Right lobe of liver (tissue), 6 donors: ENCODE measurements around the gene TMEFF2. TPM values are rescaled to one million over a fixed set of nuclear protein-coding genes. Genes with fewer than 3 reads are reported as not detected.

ENCODE experiments used
- ATAC-seq, 4 donors: fragments of 200-7000 bp; cut with Tn5 transposase; one replicate each; pipeline ENCODE4 v1.9.1; 2020; ENCODE audit warnings: mild to moderate bottlenecking in 4 of 4, moderate library complexity in 4 of 4
- DNase-seq, 3 donors: peaks; one replicate each; pipeline ENCODE4 v3.0.0-alpha.2; 2020
- H3K27ac ChIP-seq, 3 donors: fragments of 200-600 bp; one replicate each; pipeline ENCODE4 v1.8.0; 2022
- H3K27me3 ChIP-seq, 2 donors: fragments of 200-600 bp; one replicate each; pipeline ENCODE4 v1.8.0; 2022
- H3K36me3 ChIP-seq, 4 donors: fragments of 200-600 bp; sonication (generic) in 1 of 4; one replicate each; pipeline versions ENCODE4 v1.5.1 to v1.8.0; 2017 to 2022; ENCODE audit warnings: control low read depth in 1 of 4
- H3K4me1 ChIP-seq, 4 donors: fragments of 200-600 bp; sonication (generic) in 1 of 4; one replicate each; pipeline versions ENCODE4 v1.5.1 to v1.8.0; 2017 to 2022; ENCODE audit warnings: control low read depth in 1 of 4
- H3K4me3 ChIP-seq, 3 donors: fragments of 200-600 bp; one replicate each; pipeline ENCODE4 v1.8.0; 2022
- H3K9me3 ChIP-seq, 4 donors: fragments of 200-600 bp; sonication (generic) in 1 of 4; one replicate each; pipeline versions ENCODE4 v1.5.1 to v1.8.0; 2017 to 2022; ENCODE audit warnings: control low read depth in 1 of 4
- POLR2A ChIP-seq: fragments of 450-650 bp; IDR thresholded peaks from one replicate; pipeline ENCODE4 v1.6.1; 2017; ENCODE audit warnings: antibody characterized with exemption, mild to moderate bottlenecking
- WGBS: methylation state at CpG from one replicate; pipeline ENCODE4 v1.1.6; 2018; ENCODE audit warnings: low coverage, low lambda C conversion rate; ENCODE audit not compliant: insufficient coverage; ENCODE audit errors: missing lambda C conversion rate; 5-methylcytosine and 5-hydroxymethylcytosine counted together
- intact Hi-C, 2 donors: fragments of 100-400 bp; cut with DNase I; formaldehyde crosslinking; loops; one replicate each; pipeline versions ENCODE4 v1.11.2 to v1.14.1; 2022
- total RNA-seq, 6 experiments: library from RNA; depleted of rRNA in 2 of 6; stranded (reverse); fragments of >200 nt in 2 of 6; fragmentation: NEBNext Ultra II Directional in 3 of 6; extraction: Animal tissue kit (Norgen Biotek cat#: 25700) in 3 of 6; gene quantifications; one replicate each; pipeline versions ENCODE4 v1.1.0 to v1.2.4, GENCODE V29; 2016 to 2023
- TF ChIP-seq, protein P1 (sequence below), 4 donors: fragments of 200-600 bp in 3 of 4; fragments of 450-650 bp in 1 of 4; IDR thresholded peaks; one replicate each; pipeline versions ENCODE4 v1.5.1 to v1.8.0; 2016 to 2022; ENCODE audit warnings: antibody characterized with exemption in 4 of 4, mild to moderate bottlenecking in 2 of 4
- donor health status: DM: no; HTN: yes; CAD: no.
- donor health status: DM: no; HTN: no; CAD: no.
- donor health status: DM: no; HTN: no; CAD: no.
- donor health status: DM: no; HTN: yes; CAD: no.
- donor health status: DM: no; HTN: yes; CAD: no.

Gene TMEFF2
- total RNA-seq, 6 experiments from 2014 or later: not detected

DNA sequence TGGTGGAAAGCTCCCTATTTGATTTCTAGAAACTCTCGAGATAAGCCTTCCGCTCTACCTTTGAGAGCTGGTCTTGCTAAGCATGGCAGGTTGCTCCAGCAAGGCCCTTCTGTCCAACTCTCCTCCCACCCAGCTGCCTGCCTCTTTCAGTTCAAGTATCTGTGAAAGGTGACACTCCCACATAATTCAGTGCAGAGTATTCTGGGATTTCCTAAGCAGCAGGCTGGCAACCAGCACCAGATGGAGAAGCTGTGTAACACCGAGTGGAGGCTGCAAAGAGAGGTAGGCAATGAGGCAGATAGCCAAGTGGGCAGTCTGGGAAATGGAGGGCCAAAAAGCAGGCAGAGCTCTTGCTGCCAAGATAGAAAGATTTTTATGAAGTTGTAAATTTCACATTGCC is 259.5 kb downstream of the TMEFF2 start:
- intact Hi-C loops: no loop called here
- peaks cover 0 to 2% (median 0%) of the 10 kb centered on the region in 4 donors for H3K9me3 ChIP-seq
- H3K27ac ChIP-seq: no peak overlapping the region
- 78% methylated on average over 2 of the region's 3 CpGs for WGBS
- TF ChIP-seq, protein P1, sequence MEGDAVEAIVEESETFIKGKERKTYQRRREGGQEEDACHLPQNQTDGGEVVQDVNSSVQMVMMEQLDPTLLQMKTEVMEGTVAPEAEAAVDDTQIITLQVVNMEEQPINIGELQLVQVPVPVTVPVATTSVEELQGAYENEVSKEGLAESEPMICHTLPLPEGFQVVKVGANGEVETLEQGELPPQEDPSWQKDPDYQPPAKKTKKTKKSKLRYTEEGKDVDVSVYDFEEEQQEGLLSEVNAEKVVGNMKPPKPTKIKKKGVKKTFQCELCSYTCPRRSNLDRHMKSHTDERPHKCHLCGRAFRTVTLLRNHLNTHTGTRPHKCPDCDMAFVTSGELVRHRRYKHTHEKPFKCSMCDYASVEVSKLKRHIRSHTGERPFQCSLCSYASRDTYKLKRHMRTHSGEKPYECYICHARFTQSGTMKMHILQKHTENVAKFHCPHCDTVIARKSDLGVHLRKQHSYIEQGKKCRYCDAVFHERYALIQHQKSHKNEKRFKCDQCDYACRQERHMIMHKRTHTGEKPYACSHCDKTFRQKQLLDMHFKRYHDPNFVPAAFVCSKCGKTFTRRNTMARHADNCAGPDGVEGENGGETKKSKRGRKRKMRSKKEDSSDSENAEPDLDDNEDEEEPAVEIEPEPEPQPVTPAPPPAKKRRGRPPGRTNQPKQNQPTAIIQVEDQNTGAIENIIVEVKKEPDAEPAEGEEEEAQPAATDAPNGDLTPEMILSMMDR (IDR thresholded peaks at IDR 0.05): no peak
- no peak for TF ChIP-seq POLR2A
- ATAC-seq (no peak), DNase-seq (no peak)
- no peaks in the 10 kb centered on the region for H3K4me1 ChIP-seq
- H3K36me3 ChIP-seq: no peaks in the 10 kb centered on the region
- no peaks in the 10 kb centered on the region for H3K27me3 ChIP-seq
- no peak overlapping the region for H3K4me3 ChIP-seq

GRCh38 chr2:191933307-191934105 is 261.2 kb downstream of the TMEFF2 start:
- DNase-seq (no peak), ATAC-seq (no peak)
- Histone ChIP-seq H3K9me3 (peaks cover 0 to 2% (median 0%) of the 10 kb centered on the region in 4 donors), H3K4me3 (no peak overlapping the region), H3K27ac (no peak overlapping the region), H3K36me3 (no peaks in the 10 kb centered on the region), H3K4me1 (no peaks in the 10 kb centered on the region), H3K27me3 (no peaks in the 10 kb centered on the region)
- intact Hi-C loops: no loop called here
- no peak for TF ChIP-seq POLR2A
- TF ChIP-seq, protein P1 (IDR thresholded peaks at IDR 0.05): no peak
- WGBS: 86% methylated on average over 1 of the region's 2 CpGs

- WGBS: 24% methylated on average over 1 of the region's 1 CpG
- Histone ChIP-seq H3K36me3 (no peaks in the 10 kb centered on the region), H3K9me3 (peaks cover 0 to 2% (median 0%) of the 10 kb centered on the region in 4 donors), H3K4me1 (no peaks in the 10 kb centered on the region), H3K27ac (no peak overlapping the region), H3K4me3 (no peak overlapping the region), H3K27me3 (no peaks in the 10 kb centered on the region)
- TF ChIP-seq, protein P1 (IDR thresholded peaks at IDR 0.05): no peak
- TF ChIP-seq POLR2A: no peak
- no peak for DNase-seq
- intact Hi-C loops: no loop called here
- no peak for ATAC-seq
Observed at GRCh38 chr2:191932286-191932685, 262.4 kb downstream of the TMEFF2 start.

DNA sequence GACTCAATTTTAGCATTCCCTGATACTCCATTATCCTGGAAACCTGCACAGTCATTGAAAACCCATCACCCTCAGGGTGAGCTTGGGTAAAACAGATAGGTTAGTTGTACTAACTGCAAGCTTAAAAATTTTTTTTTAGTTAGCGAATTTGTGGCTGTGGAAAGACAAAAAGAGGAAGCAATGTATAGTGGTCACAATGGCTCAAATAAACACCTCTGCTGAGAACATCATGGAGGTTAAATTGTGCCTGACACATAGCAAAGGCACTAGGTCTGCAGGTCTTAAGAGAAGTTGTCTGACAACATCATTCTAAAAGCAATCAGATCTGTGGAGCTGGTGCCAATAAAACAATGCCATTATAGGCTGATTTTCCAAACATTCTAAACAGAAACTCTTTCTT is 263.4 kb downstream of the TMEFF2 start:
- TF ChIP-seq, protein P1 (IDR thresholded peaks at IDR 0.05): no peak
- TF ChIP-seq POLR2A: no peak
- 77% methylated on average over 1 of the region's 1 CpG for WGBS

More for the DNA sequence above, 263.4 kb downstream of the TMEFF2 start:
- Histone ChIP-seq H3K9me3 (peaks cover 0 to 2% (median 0%) of the 10 kb centered on the region in 4 donors), H3K27me3 (no peaks in the 10 kb centered on the region), H3K4me1 (no peaks in the 10 kb centered on the region), H3K4me3 (no peak overlapping the region), H3K27ac (no peak overlapping the region), H3K36me3 (no peaks in the 10 kb centered on the region)
- intact Hi-C loops: no loop called here
- ATAC-seq (no peak), DNase-seq (no peak)
